Type B pancreatic cell (in vitro differentiated cells): ENCODE data around the gene KRT80. TPM values are rescaled to one million over a fixed set of nuclear protein-coding genes. Genes with fewer than 3 reads are reported as not detected.

Experiments used
- DNase-seq: peaks from one replicate; pipeline ENCODE4 v3.0.0; 2021; ENCODE audit warnings: mixed read lengths; ENCODE audit not compliant: unreplicated experiment; ENCODE audit errors: extremely low spot score
- H3K27ac Mint-ChIP-seq: 2 replicates; pipeline ENCODE4 v1.8.0; 2021; ENCODE audit warnings: mild to moderate bottlenecking, mixed read lengths
- H3K27me3 Mint-ChIP-seq: 2 replicates; pipeline ENCODE4 v1.8.0; 2021; ENCODE audit warnings: mixed read lengths
- H3K36me3 Mint-ChIP-seq: 2 replicates; pipeline ENCODE4 v1.8.0; 2021; ENCODE audit warnings: mixed read lengths
- H3K4me1 Mint-ChIP-seq: one replicate; pipeline ENCODE4 v1.8.0; 2021; ENCODE audit warnings: mixed read lengths; ENCODE audit not compliant: unreplicated experiment
- H3K4me3 Mint-ChIP-seq: 2 replicates; pipeline ENCODE4 v1.8.0; 2021; ENCODE audit warnings: mild to moderate bottlenecking, mixed read lengths
- H3K9me3 Mint-ChIP-seq: 2 replicates; pipeline ENCODE4 v1.8.0; 2021; ENCODE audit warnings: mixed read lengths
- CTCF ChIP-seq: fragments of 200-600 bp; sonication (generic); conservative IDR thresholded peaks from 2 replicates; pipeline ENCODE4 v1.5.0; 2021; ENCODE audit warnings: antibody characterized with exemption, mild to moderate bottlenecking
- total RNA-seq: library from RNA; stranded (reverse); gene quantifications from 2 replicates; pipeline ENCODE4 v1.2.1, GENCODE V29; 2021; ENCODE audit warnings: low replicate concordance

KRT80 gene
- total RNA-seq, 1 donor from 2014 or later: 23.1 TPM

- H3K36me3 Mint-ChIP-seq: no peaks in the 10 kb centered on the region
- no peak for TF ChIP-seq CTCF
- DNase-seq: no peak
- no peaks in the 10 kb centered on the region for H3K9me3 Mint-ChIP-seq
- no peak overlapping the region for H3K4me3 Mint-ChIP-seq
- peaks cover 3% of the 10 kb centered on the region for H3K27me3 Mint-ChIP-seq
- H3K27ac Mint-ChIP-seq: peak overlapping the region; percentile 84
- H3K4me1 Mint-ChIP-seq: peaks cover 8% of the 10 kb centered on the region
Measured at GRCh38 chr12:52155048-52155868, 36.6 kb downstream of the KRT80 start.

- Mint-ChIP-seq H3K36me3 (no peaks in the 10 kb centered on the region), H3K4me3 (no peak overlapping the region), H3K9me3 (no peaks in the 10 kb centered on the region), H3K4me1 (peaks cover 19% of the 10 kb centered on the region), H3K27ac (no peak overlapping the region), H3K27me3 (peaks cover 3% of the 10 kb centered on the region)
- DNase-seq: no peak
- no peak for TF ChIP-seq CTCF
Measured at GRCh38 chr12:52152905-52153317, 38.9 kb downstream of the KRT80 start.

GRCh38 chr12:52151837-52152783, 39.7 kb downstream of the KRT80 start:
- peaks cover 19% of the 10 kb centered on the region for H3K4me1 Mint-ChIP-seq

GRCh38 chr12:52151153-52151836, 40.5 kb downstream of the KRT80 start:
- TF ChIP-seq CTCF: no peak
- Mint-ChIP-seq H3K36me3 (no peaks in the 10 kb centered on the region), H3K27me3 (peaks cover 3% of the 10 kb centered on the region), H3K4me3 (peak overlapping the region; percentile 37), H3K4me1 (peaks cover 19% of the 10 kb centered on the region), H3K9me3 (no peaks in the 10 kb centered on the region), H3K27ac (peak overlapping the region; percentile 91)
- DNase-seq: no peak

More at GRCh38 chr12:52151837-52152783, 39.7 kb downstream of the KRT80 start:
- Mint-ChIP-seq H3K27ac (peak overlapping the region; percentile 91), H3K27me3 (peaks cover 3% of the 10 kb centered on the region), H3K36me3 (no peaks in the 10 kb centered on the region), H3K9me3 (no peaks in the 10 kb centered on the region), H3K4me3 (peak overlapping the region; percentile 37)
- no peak for DNase-seq
- TF ChIP-seq CTCF: peak; percentile 89

GRCh38 chr12:52149651-52150241, 42.1 kb downstream of the KRT80 start:
- Mint-ChIP-seq H3K27ac (peak overlapping the region; percentile 91), H3K4me1 (peaks cover 25% of the 10 kb centered on the region), H3K36me3 (no peaks in the 10 kb centered on the region), H3K4me3 (no peak overlapping the region), H3K27me3 (peaks cover 3% of the 10 kb centered on the region), H3K9me3 (no peaks in the 10 kb centered on the region)
- no peak for DNase-seq
- TF ChIP-seq CTCF: no peak
